SK-N-SH treated with all-trans-retinoic acid at 6 μM for 48 hours (cell line): ENCODE measurements around the gene TFAP2A.

Source experiments
- ARNTL ChIP-seq: fragments of 450-650 bp; formaldehyde crosslinking; IDR thresholded peaks from 2 replicates; pipeline ENCODE4 v1.5.0; 2020; ENCODE audit warnings: low read depth, mild to moderate bottlenecking, moderate library complexity, borderline replicate concordance
- CSDC2 ChIP-seq: fragments of 250-450 bp; sonication (Bioruptor Pico); IDR thresholded peaks from 2 replicates; pipeline ENCODE4 v1.5.0; 2020; ENCODE audit warnings: mild to moderate bottlenecking, moderate library complexity
- PATZ1 ChIP-seq: fragments of 250-450 bp; sonication (Bioruptor Pico); IDR thresholded peaks from 2 replicates; pipeline ENCODE4 v1.8.0; 2020; ENCODE audit warnings: mild to moderate bottlenecking, moderate library complexity, borderline replicate concordance
- PPARA ChIP-seq: fragments of 250-450 bp; sonication (Bioruptor Pico); IDR thresholded peaks from 2 replicates; pipeline ENCODE4 v1.5.0; 2020; ENCODE audit warnings: mild to moderate bottlenecking, borderline replicate concordance
- RARB ChIP-seq: fragments of 250-450 bp; sonication (Bioruptor Pico); IDR thresholded peaks from 2 replicates; pipeline ENCODE4 v1.8.0; 2021; ENCODE audit warnings: mild to moderate bottlenecking, moderate library complexity
- TCF4 ChIP-seq: fragments of 250-450 bp; sonication (Bioruptor Pico); IDR thresholded peaks from 2 replicates; pipeline ENCODE4 v1.8.0; 2021; ENCODE audit warnings: mild to moderate bottlenecking, moderate library complexity, borderline replicate concordance
- TOX ChIP-seq: fragments of 250-450 bp; sonication (Bioruptor Pico); IDR thresholded peaks from 2 replicates; pipeline ENCODE4 v1.8.0; 2021; ENCODE audit warnings: mild to moderate bottlenecking, moderate library complexity, borderline replicate concordance
- ZC3H10 ChIP-seq: fragments of 250-450 bp; sonication (Bioruptor Pico); IDR thresholded peaks from 2 replicates; pipeline ENCODE4 v1.5.1; 2021; ENCODE audit warnings: mild to moderate bottlenecking, moderate library complexity
- ZFP3 ChIP-seq: fragments of 250-450 bp; sonication (Bioruptor Pico); IDR thresholded peaks from 2 replicates; pipeline ENCODE4 v1.5.0; 2020; ENCODE audit warnings: mild to moderate bottlenecking, moderate library complexity
- ZFP30 ChIP-seq: fragments of 450-650 bp; formaldehyde crosslinking; IDR thresholded peaks from 2 replicates; pipeline ENCODE4 v1.5.0; 2022; ENCODE audit warnings: mild to moderate bottlenecking, moderate library complexity
- ZNF70 ChIP-seq: fragments of 450-650 bp; formaldehyde crosslinking; IDR thresholded peaks from 2 replicates; pipeline ENCODE4 v1.5.0; 2020; ENCODE audit warnings: mild to moderate bottlenecking, moderate library complexity
- ZNF8 ChIP-seq: fragments of 450-650 bp; formaldehyde crosslinking; IDR thresholded peaks from 2 replicates; pipeline ENCODE4 v1.5.0; 2020; ENCODE audit warnings: mild to moderate bottlenecking, moderate library complexity
- TF ChIP-seq, protein P1 (sequence below): fragments of 250-450 bp; sonication (Bioruptor Pico); IDR thresholded peaks from 2 replicates; pipeline ENCODE4 v1.5.0; 2020; ENCODE audit warnings: mild to moderate bottlenecking, moderate library complexity

GRCh38 chr6:10368861-10369260 is 46.0 kb downstream of the TFAP2A start:
- TF ChIP-seq ZNF8 (no peak), ZC3H10 (CRISPR knock-in tag) (no peak), RARB (no peak), ARNTL (CRISPR knock-in tag) (no peak), PATZ1 (no peak), TOX (CRISPR knock-in tag) (no peak), ZFP30 (CRISPR knock-in tag) (no peak), CSDC2 (CRISPR knock-in tag) (no peak), PPARA (CRISPR knock-in tag) (no peak), TCF4 (CRISPR knock-in tag) (no peak), ZNF70 (no peak), ZFP3 (CRISPR knock-in tag) (no peak)
- TF ChIP-seq, protein P1, sequence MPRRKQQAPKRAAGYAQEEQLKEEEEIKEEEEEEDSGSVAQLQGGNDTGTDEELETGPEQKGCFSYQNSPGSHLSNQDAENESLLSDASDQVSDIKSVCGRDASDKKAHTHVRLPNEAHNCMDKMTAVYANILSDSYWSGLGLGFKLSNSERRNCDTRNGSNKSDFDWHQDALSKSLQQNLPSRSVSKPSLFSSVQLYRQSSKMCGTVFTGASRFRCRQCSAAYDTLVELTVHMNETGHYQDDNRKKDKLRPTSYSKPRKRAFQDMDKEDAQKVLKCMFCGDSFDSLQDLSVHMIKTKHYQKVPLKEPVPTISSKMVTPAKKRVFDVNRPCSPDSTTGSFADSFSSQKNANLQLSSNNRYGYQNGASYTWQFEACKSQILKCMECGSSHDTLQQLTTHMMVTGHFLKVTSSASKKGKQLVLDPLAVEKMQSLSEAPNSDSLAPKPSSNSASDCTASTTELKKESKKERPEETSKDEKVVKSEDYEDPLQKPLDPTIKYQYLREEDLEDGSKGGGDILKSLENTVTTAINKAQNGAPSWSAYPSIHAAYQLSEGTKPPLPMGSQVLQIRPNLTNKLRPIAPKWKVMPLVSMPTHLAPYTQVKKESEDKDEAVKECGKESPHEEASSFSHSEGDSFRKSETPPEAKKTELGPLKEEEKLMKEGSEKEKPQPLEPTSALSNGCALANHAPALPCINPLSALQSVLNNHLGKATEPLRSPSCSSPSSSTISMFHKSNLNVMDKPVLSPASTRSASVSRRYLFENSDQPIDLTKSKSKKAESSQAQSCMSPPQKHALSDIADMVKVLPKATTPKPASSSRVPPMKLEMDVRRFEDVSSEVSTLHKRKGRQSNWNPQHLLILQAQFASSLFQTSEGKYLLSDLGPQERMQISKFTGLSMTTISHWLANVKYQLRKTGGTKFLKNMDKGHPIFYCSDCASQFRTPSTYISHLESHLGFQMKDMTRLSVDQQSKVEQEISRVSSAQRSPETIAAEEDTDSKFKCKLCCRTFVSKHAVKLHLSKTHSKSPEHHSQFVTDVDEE: no peak
